Measurements from ENCODE around the gene RANBP1. TPM values are rescaled to one million over a fixed set of nuclear protein-coding genes. Genes with fewer than 3 reads are reported as not detected.
"Not testable (repeated sequence)": the region's sequence is repeated elsewhere in the genome, so short reads cannot be mapped to it uniquely, and the experiment has no call there.

The RANBP1 gene
- total RNA-seq, 1 experiment from 2014 or later: 1,003 TPM

GRCh38 chr22:20159076-20159475, 43.2 kb downstream of the RANBP1 start:
- peak; percentile 38 for DNase-seq (ENCODE audit: low spot score)
- in situ Hi-C loops (cut with HindIII; ENCODE audit: low sequenced_read_pairs): no loop called here

- peak; percentile 43 for DNase-seq (ENCODE audit: low spot score)
These were observed 43.6 kb downstream of the RANBP1 start for GRCh38 chr22:20159531-20159930.

GRCh38 chr22:20160041-20160440, 44.1 kb downstream of the RANBP1 start:
- in situ Hi-C loops (cut with HindIII; ENCODE audit: low sequenced_read_pairs): no loop called here
- DNase-seq (ENCODE audit: low spot score): no peak

More at GRCh38 chr22:20159531-20159930, 43.6 kb downstream of the RANBP1 start:
- in situ Hi-C loops (cut with HindIII; ENCODE audit: low sequenced_read_pairs): not testable (repeated sequence)

DNA sequence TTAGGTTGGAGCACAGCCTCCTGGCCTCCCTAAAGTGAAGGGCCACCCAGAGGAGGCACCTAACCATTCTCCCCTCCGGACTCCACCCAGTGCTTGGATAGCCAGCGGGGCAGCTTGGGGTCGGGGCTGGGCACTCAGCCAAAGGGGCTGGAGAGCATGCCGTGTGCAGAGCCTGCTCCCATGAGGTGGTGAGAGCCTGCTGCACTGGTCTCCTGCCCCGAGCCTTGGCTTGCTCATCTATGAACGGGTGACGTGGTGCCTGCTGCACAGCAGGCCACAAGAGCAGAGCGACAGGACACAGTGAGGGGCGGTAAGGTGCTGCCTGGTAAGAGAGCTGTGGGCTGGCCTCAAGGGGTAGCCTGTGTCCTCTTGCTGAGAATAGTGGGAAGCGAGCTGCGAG, 49.0 kb downstream of the RANBP1 start:
- in situ Hi-C loops (cut with HindIII; ENCODE audit: low sequenced_read_pairs): no loop called here
- DNase-seq (ENCODE audit: low spot score): no peak

DNA sequence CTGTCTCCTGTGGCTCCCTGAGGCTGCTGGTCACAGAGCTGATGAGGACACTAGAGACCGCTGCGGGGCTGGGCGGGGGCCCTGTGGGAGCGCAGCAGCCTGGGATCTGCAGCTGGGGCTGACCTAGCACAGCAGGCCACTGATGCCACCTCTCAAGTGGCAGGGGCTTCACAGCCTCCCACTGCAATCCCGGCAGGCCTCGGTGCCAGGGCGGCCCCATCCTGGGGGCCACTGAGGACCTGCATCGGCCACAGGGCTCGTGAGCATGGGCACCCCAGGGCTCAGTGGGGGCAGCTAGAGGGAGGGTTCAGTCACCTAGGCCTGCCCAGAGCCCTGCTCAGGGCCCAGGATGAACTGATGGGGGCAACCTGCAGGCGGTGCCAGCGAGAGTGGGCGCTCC, 49.5 kb downstream of the RANBP1 start:
- DNase-seq (ENCODE audit: low spot score): no peak
- in situ Hi-C loops (cut with HindIII; ENCODE audit: low sequenced_read_pairs): no loop called here

DNA sequence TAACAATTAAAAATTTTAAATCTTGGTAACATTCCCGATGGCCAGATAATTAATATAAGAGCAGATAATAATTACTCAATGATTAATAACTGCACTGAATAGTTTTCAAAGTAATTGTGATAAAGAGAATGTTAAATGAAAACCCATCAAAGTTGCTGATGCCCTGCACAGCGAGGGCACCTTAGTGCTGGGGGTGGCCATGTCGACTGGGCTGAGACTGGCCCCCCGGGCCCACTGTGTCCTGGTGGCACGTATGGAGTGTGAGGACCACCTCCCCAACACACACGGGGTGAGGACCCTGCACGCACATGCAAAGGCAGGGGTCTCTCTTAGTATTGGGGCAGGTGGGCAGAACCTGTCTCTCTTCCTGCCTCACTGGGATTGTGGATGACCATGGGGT, 50.0 kb downstream of the RANBP1 start:
- DNase-seq (ENCODE audit: low spot score): no peak
- in situ Hi-C loops (cut with HindIII; ENCODE audit: low sequenced_read_pairs): no loop called here

GRCh38 chr22:20166703-20167102, 50.8 kb downstream of the RANBP1 start:
- no peak for DNase-seq (ENCODE audit: low spot score)
- in situ Hi-C loops (cut with HindIII; ENCODE audit: low sequenced_read_pairs): no loop called here

GRCh38 chr22:20167643-20168322, 51.9 kb downstream of the RANBP1 start:
- DNase-seq (ENCODE audit: low spot score): no peak
- in situ Hi-C loops (cut with HindIII; ENCODE audit: low sequenced_read_pairs): no loop called here

DNA sequence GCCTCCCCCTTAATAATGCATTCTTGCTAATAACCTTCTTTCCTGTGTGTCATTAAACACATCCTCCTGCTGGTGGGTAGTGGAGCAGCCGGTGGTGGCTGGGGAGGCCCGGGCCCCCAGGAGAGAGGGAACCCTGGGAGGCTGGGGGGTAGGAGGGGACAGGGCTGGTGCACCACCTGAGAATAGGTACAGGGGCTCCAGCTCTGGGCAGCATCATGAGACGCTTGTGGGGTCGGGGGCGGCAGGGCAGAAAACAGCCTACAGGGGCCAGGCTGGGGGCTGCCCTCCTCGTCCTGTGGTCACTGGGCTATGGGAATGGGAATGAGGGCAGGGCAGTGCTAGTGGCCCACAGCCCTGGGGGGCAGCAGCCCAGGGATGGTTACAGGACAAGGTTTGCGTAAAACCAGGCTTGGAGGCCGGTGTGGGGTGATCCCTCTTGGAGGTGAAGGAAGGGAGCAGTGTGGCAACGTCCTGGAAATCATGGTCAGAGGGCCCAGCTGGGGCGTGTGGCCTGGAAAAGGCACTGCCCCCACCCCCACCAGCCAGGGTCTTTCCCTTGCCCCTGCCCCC, 53.4 kb downstream of the RANBP1 start:
- in situ Hi-C loops (cut with HindIII; ENCODE audit: low sequenced_read_pairs): no loop called here
- DNase-seq (ENCODE audit: low spot score): no peak

DNA sequence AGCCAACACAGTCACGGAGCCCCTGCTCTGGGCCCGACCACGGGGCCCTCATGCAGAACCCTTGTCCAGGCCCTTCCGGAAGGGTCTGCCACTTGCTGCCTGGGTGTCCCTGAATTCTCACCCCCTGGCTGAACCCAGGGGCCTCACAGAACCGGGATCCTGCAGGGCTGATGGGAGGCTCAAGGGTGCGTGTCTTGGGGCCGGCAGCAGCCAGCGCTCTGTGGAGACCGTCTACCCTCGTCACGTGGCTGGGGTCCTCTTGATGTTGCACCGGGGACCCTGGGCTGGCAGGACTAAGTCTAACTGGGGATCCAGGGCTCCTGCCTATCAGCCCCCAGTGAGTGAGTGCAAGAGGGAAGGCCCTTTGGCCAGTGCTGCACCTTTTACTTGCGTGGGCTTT, 54.3 kb downstream of the RANBP1 start:
- DNase-seq (ENCODE audit: low spot score): no peak
- in situ Hi-C loops (cut with HindIII; ENCODE audit: low sequenced_read_pairs): no loop called here

DNA sequence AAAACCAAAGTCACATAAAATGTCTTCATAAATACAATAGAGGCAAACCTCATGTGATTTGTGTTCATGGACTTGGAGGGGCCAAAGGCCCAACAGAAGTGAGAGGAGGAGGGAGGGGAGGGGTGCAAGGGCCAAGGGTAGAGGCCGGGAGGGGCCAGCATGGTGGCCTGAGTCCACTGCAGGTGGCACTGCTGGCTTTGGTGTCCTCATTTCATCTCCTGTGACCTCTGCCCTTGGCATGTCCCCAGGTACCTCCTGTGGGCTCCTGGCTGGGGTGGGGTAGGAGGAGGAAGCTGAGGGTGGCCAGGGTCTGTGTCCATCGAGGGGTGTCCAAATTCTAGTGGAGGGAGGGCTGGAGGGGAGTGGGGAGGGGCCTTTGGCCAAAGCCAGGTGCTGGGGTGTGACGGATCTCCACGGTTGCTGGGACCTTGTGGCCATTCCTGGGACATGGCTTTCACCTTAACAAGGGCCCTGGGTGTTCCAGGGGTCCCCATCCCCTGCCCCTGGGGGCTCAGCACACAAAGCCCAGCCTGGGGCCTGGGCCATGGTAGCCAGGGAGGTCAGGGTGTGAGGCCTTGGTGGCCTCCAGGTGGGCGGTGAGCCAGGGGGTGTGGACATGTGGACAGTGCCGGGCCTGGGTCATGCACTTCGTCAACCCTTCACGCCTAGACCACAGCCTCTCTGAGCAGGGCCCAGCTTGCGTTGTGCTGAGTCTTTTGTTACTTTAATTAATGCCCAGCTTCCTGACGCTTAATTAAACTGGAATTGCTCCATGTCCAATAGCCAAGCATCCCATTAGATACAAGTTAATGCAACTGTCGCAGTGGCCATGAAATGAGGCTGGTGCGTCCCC, 55.6 kb downstream of the RANBP1 start:
- in situ Hi-C loops (cut with HindIII; ENCODE audit: low sequenced_read_pairs): no loop called here
- DNase-seq (ENCODE audit: low spot score): no peak

DNA sequence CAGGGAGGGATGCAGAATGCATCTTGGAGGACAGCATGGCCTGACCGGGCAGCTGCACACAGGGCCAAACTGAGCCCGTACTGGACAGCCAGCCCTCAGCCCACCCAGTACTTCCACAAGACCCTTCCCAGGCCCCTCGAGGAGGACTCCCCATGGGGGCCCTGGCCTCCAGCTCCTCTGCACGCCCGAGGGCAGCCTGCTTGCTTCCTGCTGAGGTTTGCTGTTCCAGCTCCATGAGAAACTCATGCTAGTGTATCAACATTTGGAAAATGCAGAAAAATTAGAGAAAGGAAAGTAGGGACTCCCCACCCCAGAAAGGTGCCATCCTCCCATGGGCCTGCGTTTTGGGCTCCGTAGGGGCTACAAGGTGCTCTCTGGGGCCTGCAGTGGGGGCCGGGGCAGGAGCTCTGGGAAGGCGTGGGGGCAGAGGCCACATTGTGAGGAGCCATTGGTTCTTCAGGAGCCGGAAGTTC, 56.3 kb downstream of the RANBP1 start:
- no peak for DNase-seq (ENCODE audit: low spot score)
- in situ Hi-C loops (cut with HindIII; ENCODE audit: low sequenced_read_pairs): no loop called here

DNA sequence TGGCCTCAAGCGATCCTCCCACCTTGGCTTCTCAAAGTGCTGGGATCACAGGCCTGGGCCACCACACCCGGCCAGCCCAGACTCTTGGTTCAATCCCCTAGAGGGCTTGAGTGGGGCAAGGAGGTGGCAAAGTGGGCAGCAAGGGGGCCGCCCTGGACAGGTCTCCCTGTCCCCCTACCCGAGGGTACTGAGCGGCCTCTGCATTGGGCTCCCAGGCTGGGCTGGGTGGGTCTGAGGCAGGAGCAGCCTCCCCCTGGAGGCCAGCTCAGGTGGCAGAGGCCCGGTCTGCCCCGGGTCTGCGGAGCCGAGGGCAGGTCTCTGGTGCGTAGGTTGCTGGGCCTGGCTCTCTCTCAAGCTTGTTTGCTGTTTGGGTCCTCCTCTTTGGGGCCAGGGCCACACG, 57.3 kb downstream of the RANBP1 start:
- in situ Hi-C loops (cut with HindIII; ENCODE audit: low sequenced_read_pairs): no loop called here
- DNase-seq (ENCODE audit: low spot score): no peak

GRCh38 chr22:20173772-20174171, 57.9 kb downstream of the RANBP1 start:
- in situ Hi-C loops (cut with HindIII; ENCODE audit: low sequenced_read_pairs): no loop called here

DNA sequence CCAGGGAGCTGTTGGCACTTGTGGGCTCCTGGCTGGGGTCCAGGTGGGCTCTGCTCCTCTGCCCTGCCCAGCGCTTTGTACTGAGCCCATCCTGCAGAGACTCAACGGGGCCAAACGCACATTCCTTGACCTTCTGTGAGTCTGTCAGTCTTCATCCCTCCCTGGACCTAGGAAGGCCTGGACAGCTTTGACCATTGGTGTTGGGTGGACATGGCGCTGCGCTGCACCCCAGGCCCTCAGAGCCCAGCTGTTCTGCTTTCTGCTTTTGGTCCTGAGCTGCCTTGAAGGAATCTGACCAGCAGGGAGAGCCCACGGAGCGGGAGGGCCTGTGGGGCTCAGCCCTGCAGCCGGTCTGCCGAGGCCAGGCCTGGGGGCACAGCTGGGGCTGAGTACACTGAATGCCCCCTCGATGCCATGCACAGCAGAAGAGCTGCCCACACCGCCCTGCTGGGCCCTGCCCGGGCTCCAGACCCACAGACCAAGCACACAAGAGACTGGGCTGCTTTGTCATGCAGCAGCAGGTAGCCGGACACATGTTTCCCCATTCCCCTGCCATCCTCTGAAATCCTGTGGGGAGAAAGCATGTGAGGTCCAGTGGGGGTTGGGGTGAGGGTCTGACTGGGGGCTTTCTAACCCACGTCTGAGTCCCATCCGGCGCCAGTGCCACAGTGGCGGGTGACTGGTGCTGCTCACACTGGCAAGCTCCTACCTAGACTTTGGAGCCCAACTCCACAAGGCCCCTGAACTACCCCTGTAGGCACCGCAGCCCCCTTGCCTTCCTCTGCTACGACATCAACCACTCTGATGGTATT, 59.1 kb downstream of the RANBP1 start:
- DNase-seq (ENCODE audit: low spot score): no peak
- in situ Hi-C loops (cut with HindIII; ENCODE audit: low sequenced_read_pairs): no loop called here

More at GRCh38 chr22:20173772-20174171, 57.9 kb downstream of the RANBP1 start:
- no peak for DNase-seq (ENCODE audit: low spot score)

- in situ Hi-C loops (cut with HindIII; ENCODE audit: low sequenced_read_pairs): no loop called here
- no peak for DNase-seq (ENCODE audit: low spot score)
These were observed 59.6 kb downstream of the RANBP1 start for GRCh38 chr22:20175597-20175900.

DNA sequence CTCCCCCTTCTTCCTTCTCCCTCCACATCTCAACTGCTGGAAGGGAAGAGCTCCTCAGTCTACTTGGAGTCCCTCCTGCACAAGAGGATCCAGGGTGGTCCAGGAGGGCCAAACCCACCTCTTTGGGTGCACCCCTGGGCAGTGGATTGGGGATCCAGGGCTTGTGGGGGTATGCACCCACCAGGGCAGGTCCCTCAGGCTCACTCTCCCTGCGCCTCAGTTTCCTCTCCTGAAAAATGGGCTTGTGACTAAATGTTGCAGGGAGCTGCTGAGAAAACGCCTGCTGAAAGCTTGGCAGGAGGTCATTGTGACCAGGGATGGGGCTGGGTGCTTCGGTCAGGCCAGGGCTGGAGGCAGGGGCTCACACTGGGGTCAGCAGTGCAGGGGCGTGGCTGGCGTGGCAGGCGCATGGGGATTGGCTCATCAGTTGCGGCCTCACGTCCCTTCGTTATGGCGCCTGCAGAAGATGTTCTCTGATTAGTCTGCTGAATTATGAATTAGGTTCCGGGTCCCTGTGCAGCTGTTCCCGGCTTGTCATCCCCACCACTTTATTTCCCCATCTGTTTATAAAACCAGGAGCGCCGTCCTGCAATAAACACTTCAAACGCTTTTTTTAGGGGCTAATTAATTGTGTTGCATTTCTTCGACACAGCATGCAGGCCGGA, 60.6 kb downstream of the RANBP1 start:
- in situ Hi-C loops (cut with HindIII; ENCODE audit: low sequenced_read_pairs): no loop called here
- DNase-seq (ENCODE audit: low spot score): no peak
